LNCaP clone FGC (cell line): ENCODE results near the gene ZNF616.
A peak's percentile ranks its signal among the peaks of the same experiment; 100 is the strongest.

Experiments used
- DNase-seq: peaks from one replicate; pipeline ENCODE4 v3.0.0-alpha.2; 2011; ENCODE audit warnings: low read depth
- H3K4me3 ChIP-seq: 2 replicates; pipeline ENCODE4 v1.5.1; 2011; ENCODE audit warnings: mild to moderate bottlenecking, low read depth, low read length, control low read depth
- CTCF ChIP-seq: IDR thresholded peaks from 2 replicates; pipeline ENCODE4 v1.5.1; 2012; ENCODE audit warnings: mild to moderate bottlenecking; ENCODE audit not compliant: control insufficient read depth, insufficient read depth; ENCODE audit errors: extremely low read depth

Gene ZNF616

GRCh38 chr19:52139252-52140031 is at the start of gene ZNF616:
TSS of gene ZNF616 (minus strand) at chr19:52139938. CDS start at chr19:52130512, 9,426 bp downstream.
- peak within 1 kb of the TSS; percentile 72 for H3K4me3 ChIP-seq
- DNase-seq = peak; percentile 75
- TF ChIP-seq CTCF = peak; percentile 97

GRCh38 chr19:52188822-52189734 is 49.3 kb upstream of the ZNF616 start:
- no peak for TF ChIP-seq CTCF
- peak overlapping the region; percentile 60 for H3K4me3 ChIP-seq
- no peak for DNase-seq

GRCh38 chr19:52187407-52187806 is 47.7 kb upstream of the ZNF616 start:
- no peak for DNase-seq
- no peak for TF ChIP-seq CTCF
- no peak overlapping the region for H3K4me3 ChIP-seq

GRCh38 chr19:52176574-52176973 is 36.8 kb upstream of the ZNF616 start:
- H3K4me3 ChIP-seq = no peak overlapping the region
- DNase-seq = no peak
- TF ChIP-seq CTCF = no peak

- DNase-seq = no peak
- peak overlapping the region; percentile 75 for H3K4me3 ChIP-seq
- TF ChIP-seq CTCF = no peak
Measured at GRCh38 chr19:52172347-52172746, 32.6 kb upstream of the ZNF616 start.

- peak; percentile 45 for DNase-seq
- H3K4me3 ChIP-seq = peak within 1 kb of the TSS; percentile 75
- TF ChIP-seq CTCF = no peak
Measured at GRCh38 chr19:52171321-52172169, 31.8 kb upstream of the ZNF616 start, which contains the start of gene ZNF836. TSS of gene ZNF836 (minus strand) at chr19:52171621. CDS start at chr19:52168072, 3,549 bp downstream.
